Measurements from ENCODE around the gene TUBB6.

DNA sequence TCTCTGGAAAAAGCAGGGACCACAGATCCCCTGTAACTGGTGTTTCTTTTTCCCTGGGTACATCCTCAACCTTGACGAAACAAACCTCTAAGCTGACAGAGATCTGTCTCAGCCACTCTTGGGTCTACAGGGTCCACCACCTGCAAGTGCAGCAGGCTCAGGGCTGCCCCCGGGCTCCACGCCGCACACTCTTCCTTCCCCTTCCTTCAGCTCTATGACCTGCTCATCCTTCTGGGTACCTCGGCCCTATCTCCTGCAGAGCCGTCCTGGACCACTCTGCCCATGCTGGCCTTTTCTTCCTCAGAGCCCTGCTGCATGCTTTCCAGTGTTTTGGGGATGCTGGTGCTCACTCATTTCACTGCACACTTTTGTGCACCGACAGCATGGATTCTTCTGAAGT lies 27.5 kb downstream of the TUBB6 start:
- TF ChIP-seq POLR2AphosphoS5 (IDR thresholded peaks at IDR 0.05; ENCODE audit: low read depth) = no peak
- no peak for TF ChIP-seq CTCF (IDR thresholded peaks at IDR 0.05; ENCODE audit: insufficient read depth, low read length)

All from HL-60 (cell line).